NCI-H1092 (cell line): Measurements from ENCODE around the gene IRF2BPL.

Experiments
- DNase-seq: peaks from one replicate; lab custom pipeline; 2025; lab: John Stamatoyannopoulos, UW

The IRF2BPL gene

GRCh38 chr14:77011245-77011644, 17.3 kb downstream of the IRF2BPL start:
- DNase-seq: no peak

DNA sequence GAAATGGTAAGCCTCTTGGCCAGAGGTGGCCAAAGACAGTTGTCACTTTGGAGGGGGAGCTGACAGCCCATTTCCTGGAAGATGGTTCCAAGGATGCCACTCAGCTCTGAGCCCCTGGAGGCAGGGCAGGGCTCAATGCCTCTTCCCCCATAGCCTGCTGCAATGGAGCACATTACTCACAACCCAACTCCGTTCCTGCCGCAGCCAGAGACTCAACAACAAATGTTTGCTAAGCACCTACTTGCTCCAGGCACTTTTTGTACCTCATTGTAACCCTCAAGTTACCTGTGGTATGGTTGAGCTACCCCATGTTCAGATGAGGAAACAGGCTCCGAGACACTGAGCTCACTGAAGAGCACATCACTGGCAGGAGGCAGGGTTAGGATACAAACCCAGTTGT, 19.5 kb downstream of the IRF2BPL start:
- DNase-seq: no peak

DNA sequence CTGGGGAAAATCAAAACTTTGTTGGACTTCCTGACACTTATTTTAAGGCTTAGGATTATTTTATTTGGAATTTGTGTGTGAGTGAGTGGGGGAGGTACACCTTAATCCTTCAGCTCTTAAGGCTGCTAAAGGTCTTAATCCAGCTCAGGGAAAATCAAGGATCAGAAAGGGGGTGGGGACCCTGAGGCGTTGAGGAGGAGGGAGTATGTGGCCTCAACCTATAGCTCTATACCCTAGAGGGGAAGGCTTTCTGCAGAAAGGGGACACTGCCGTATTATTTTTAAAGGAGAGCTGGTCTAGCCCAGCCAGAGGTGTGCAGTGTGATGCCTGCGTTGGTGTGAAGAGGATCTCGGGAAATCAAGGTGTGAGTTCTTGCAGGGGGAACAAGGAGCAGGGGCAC, 20.0 kb downstream of the IRF2BPL start:
- DNase-seq: no peak

DNA sequence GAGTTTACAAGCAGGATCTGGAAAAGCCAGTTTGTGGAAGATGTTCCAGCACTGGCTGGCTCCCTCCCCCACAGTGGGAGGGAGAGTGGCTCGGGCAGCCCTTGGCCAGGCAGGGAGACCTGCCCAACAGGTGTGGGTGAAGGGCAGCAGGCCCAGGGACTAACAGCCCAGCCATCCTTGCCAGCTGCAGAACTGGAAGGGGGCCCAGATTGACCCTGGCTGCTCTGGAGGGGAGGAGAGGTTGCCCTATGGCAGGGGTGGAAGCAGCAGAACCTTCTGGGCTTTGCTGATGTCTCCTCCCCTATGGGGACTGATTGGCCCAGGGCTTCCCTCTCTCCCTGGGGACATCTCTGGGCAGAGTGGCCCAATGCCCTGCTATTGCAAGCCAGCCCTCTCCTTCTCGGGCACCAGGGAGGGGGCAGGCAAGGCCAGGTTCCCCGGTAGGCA, 20.5 kb downstream of the IRF2BPL start:
- no peak for DNase-seq

GRCh38 chr14:77007183-77007974, 21.1 kb downstream of the IRF2BPL start:
- DNase-seq: no peak

DNA sequence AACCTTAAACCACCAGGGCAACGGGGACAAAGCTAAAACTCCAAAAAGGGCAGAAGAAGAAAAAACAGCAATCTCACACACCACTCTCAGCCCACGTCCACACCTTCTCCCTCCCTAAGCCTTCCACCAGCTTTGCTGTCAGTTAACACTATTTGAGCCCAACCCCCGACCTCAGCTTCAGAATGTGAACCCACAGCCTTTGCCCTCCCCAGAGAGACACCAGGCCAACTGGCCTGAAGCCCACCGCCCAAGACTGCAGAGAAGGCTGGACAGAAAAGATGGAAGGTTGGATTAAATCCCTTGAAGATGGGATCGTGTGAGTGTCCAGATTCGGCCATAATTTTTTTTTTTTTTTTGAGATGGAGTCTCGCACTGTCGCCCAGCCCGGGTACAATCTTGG, 22.4 kb downstream of the IRF2BPL start:
- no peak for DNase-seq

DNA sequence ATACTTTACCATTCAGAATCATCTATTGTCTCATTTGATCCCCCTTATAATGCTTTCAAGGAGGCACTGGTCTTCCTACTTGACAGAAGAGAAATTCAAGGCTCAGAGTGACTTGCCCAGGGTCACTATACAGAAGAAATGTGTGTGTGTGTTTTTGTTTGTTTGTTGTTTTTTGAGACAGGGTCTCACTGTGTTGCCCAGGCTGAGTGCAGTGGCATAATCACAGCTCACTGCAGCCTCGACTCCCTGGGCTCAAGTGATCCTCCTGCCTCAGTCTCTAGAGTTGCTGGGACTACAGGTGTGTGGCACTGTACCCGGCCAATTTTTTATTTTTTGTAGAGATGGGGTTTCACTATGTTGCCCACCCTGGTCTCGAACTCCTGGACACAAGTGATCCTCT, 22.9 kb downstream of the IRF2BPL start:
- no peak for DNase-seq

- DNase-seq: no peak
Measured at GRCh38 chr14:77004711-77005460, 23.6 kb downstream of the IRF2BPL start.

- no peak for DNase-seq
Measured at GRCh38 chr14:77003960-77004710, 24.4 kb downstream of the IRF2BPL start.

DNA sequence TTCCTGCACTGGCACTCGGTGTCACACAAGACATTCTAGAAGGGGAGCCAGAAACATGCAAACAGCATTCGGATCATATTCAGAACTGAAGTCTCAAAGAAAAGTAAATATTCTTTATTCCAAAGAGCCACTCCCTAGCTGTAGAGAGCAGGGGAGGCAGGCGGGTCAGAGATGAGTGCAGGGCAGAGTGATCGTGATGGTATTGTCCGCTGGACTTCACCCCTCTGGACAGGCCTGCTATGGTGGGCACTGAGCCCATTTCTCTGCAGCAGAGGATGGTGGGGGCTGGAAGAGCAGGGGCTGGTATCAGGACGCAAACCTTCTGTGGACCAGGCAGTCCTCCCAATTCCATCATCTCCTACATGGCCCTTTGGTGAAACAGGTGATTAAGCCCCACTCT, 25.6 kb downstream of the IRF2BPL start:
- no peak for DNase-seq

GRCh38 chr14:77002335-77002734, 26.2 kb downstream of the IRF2BPL start:
- no peak for DNase-seq

GRCh38 chr14:77000340-77001270, 27.9 kb downstream of the IRF2BPL start:
- no peak for DNase-seq

- no peak for DNase-seq
Measured at GRCh38 chr14:76998910-76999309, 29.6 kb downstream of the IRF2BPL start.

DNA sequence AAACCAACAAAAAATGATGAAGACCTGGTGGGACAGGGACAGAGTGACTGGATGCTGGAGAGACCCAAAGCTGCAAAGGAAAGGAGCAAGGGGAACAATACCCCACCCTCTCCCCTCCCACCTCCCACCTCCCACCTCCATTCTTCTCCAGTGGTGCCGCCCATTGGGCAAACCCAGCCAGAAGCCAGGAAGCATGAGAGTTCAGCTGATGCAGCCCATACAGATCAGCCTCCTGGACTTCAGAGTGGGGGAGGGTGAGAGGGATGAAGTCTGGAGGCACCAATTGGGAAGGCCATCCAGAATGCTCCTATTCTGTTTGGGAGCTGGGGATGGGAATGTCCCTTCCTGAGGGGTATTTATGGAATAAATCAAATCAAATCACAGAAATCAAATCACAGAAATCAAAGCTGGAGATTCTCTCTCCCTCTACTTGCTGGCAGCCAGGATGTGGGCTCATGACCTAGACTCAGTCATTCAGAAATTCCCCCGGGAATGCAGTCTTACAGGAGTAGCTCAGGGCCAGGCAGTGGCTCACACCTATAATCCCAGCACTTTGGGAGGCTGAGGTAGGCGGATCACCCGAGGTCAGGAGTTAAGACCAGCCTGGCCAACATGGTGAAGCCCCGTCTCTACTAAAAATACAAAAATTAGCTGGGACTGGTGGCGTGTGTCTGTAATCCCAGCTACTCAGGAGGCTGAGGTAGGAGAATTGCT, 31.1 kb downstream of the IRF2BPL start:
- DNase-seq: no peak

DNA sequence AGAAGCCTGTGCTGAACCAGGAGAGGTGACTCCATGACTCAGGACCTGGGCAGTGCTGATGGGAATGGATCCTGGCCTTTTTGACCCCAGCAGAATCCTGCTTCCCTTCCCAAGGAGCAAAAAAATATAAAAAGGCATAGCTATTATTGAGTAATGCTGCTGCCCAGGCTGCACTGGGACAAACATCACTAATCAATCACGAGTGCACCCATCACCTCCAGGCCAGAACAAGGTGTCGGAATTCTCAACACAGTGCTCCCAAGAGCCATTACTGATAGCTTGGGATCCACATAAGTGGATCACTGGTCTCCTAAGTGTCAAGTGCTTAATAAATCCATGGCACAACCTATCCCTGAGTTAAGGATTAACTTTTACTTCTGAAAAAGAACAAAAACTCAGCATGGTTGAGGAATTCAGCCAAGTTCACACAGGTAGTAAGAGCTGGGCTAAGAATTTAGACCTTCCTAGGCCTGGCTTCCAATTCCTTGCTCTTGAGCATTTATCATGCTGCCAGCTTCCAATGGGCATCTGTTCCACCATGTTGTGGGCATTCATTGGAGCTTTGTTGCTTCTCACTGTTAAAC, 31.9 kb downstream of the IRF2BPL start:
- no peak for DNase-seq

- no peak for DNase-seq
Measured at GRCh38 chr14:76995279-76996035, 33.1 kb downstream of the IRF2BPL start.

DNA sequence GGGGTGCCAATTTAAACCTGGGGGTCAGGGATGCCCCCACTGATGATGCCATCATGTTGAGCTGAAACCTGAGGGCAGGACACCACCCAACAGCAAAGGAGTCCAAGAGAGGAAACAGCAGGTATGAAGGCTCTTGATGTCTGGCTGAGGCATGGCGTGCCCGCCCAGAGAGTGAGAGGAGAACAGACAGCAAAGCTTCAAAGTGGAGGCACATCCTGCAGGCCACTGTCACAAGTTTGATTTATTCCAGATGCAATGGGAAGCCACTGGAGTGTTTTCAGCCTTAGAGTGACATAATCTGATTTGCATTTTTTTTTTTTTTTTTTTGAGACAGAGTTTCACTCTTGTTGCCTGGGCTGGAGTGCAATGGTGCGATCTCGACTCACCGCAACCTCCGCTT, 34.8 kb downstream of the IRF2BPL start:
- DNase-seq: no peak

DNA sequence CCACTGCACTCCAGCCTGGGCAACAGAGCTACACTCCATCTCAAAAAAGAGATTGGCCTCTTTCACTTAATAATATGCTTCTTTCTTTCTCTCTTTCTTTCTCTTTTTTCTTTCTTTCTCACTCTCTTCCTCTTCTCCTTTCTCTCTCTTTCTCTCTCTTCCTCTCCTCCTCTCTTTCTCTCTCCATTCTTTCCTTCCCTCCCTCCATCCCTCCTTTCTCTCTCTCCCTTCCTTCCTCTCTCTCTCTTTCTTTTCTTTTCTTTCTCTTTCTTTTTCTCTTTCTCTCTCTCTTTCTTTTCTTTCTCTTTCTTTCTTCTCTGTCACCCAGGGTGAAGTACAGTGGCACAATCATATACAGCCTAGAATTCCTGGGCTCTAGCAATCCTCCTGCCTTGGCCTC, 38.4 kb downstream of the IRF2BPL start:
- no peak for DNase-seq

GRCh38 chr14:76987956-76988520, 40.5 kb downstream of the IRF2BPL start:
- no peak for DNase-seq

DNA sequence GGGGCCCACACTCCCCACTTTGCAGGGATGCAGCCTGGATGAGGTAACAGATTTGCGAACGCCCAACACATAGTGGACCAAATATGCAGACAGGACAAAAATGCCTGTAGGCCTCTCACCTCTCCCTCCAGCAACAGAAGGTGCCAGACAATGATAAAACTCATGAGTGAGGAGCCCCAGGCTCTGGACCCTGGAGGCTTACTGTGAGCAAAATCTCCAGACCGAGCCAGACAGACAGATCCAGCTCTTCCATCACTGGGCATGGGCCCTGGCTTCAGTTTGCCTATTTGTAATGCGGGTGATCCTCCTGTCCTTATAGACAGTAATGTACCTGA, 42.3 kb downstream of the IRF2BPL start:
- DNase-seq: no peak
